Smooth muscle cell of trachea (primary cell): Measurements from ENCODE around the gene PDCD1. TPM values are rescaled to one million over a fixed set of nuclear protein-coding genes. Genes with fewer than 3 reads are reported as not detected.

Experiments used
- total RNA-seq: library from RNA; depleted of rRNA; stranded (reverse); fragments of >200 nt; gene quantifications from 2 replicates; pipeline ENCODE4 v1.2.1, GENCODE V29; 2014

PDCD1 gene
- not detected in 2 replicates for total RNA-seq

GRCh38 chr2:241858206-241859016 lies at the start of gene PDCD1:
Gene PDCD1 (minus strand): TSS chr2:241858894. CDS start chr2:241858838, 56 bp downstream.

GRCh38 chr2:241869087-241869961 lies 10.6 kb upstream of the PDCD1 start, which contains the start of gene RTP5:
Gene RTP5 (plus strand): TSS chr2:241869729. CDS start chr2:241869757, 28 bp downstream.

GRCh38 chr2:241808721-241809382 lies 49.8 kb downstream of the PDCD1 start, which contains the start of gene NEU4:
Gene NEU4 (plus strand): TSS chr2:241809193. CDS start chr2:241814485, 5,292 bp downstream.

Other genes starting within 250 kb of the PDCD1 start
- 34.6 and 54.3 TPM in 2 replicates for gene THAP4, start 221.7 kb downstream of the PDCD1 start, total RNA-seq
- 67.6 and 70.0 TPM in 2 replicates for gene ATG4B, start 221.2 kb downstream of the PDCD1 start, total RNA-seq
- 22.0 and 70.8 TPM in 2 replicates for gene DTYMK, start 172.1 kb downstream of the PDCD1 start, total RNA-seq
- gene ING5, start 156.9 kb downstream of the PDCD1 start, total RNA-seq, result 20.1 and 31.8 TPM in 2 replicates
- gene D2HGDH, start 124.3 kb downstream of the PDCD1 start, total RNA-seq, result 21.1 and 31.8 TPM in 2 replicates
- 0.15 TPM in 1 of 2 replicates, not detected in the other for gene GAL3ST2, start 82.1 kb downstream of the PDCD1 start, total RNA-seq
- gene NEU4, start 49.7 kb downstream of the PDCD1 start, total RNA-seq, result under 0.01 TPM in 1 of 2 replicates, not detected in the other
- gene RTP5, start 10.8 kb upstream of the PDCD1 start, total RNA-seq, result not detected in 2 replicates